Left ventricle myocardium inferior (tissue), 1 donor: Measurements from ENCODE around the gene GPR82. TPM values are rescaled to one million over a fixed set of nuclear protein-coding genes. Genes with fewer than 3 reads are reported as not detected.
"Not testable (repeated sequence)": the region's sequence is repeated elsewhere in the genome, so short reads cannot be mapped to it uniquely, and the experiment has no call there.

ENCODE experiments used
- DNase-seq: peaks from one replicate; pipeline ENCODE4 v3.0.0-alpha.2; 2020
- H3K27ac ChIP-seq: fragments of 200-600 bp; replicated peaks from 2 replicates; pipeline ENCODE4 v1.8.0; 2021
- H3K27me3 ChIP-seq: fragments of 200-600 bp; 2 replicates; pipeline ENCODE4 v1.8.0; 2021; ENCODE audit warnings: low read depth
- H3K36me3 ChIP-seq: fragments of 200-600 bp; 2 replicates; pipeline ENCODE4 v1.8.0; 2021
- H3K4me1 ChIP-seq: fragments of 200-600 bp; 2 replicates; pipeline ENCODE4 v1.8.0; 2021
- H3K4me3 ChIP-seq: fragments of 200-600 bp; 2 replicates; pipeline ENCODE4 v1.8.0; 2021; ENCODE audit warnings: mild to moderate bottlenecking, moderate library complexity
- H3K9me3 ChIP-seq: fragments of 200-600 bp; replicated peaks from 2 replicates; pipeline ENCODE4 v1.8.0; 2021
- intact Hi-C: fragments of 100-400 bp; cut with micrococcal nuclease; formaldehyde crosslinking; loops from one replicate; pipeline ENCODE4 v1.11.0; 2022
- long read RNA-seq: library from polyadenylated mRNA; unstranded; transcript quantifications from one replicate; pipeline ENCODE4 v2.0.0, GENCODE V29; 2021
- total RNA-seq: library from RNA; stranded (reverse); fragmentation: NEBNext Ultra II Directional; extraction: Animal tissue kit (Norgen Biotek cat#: 25700); gene quantifications from one replicate; pipeline ENCODE4 v1.2.1, GENCODE V29; 2021
- TF ChIP-seq, protein P1 (sequence below): fragments of 200-600 bp; IDR thresholded peaks from 2 replicates; pipeline ENCODE4 v1.8.0; 2021; ENCODE audit warnings: antibody characterized with exemption, mild to moderate bottlenecking, borderline replicate concordance
- donor health status: DM: no; HTN: yes; CAD: no; lungs with severe emphysema.

The GPR82 gene, protein sequence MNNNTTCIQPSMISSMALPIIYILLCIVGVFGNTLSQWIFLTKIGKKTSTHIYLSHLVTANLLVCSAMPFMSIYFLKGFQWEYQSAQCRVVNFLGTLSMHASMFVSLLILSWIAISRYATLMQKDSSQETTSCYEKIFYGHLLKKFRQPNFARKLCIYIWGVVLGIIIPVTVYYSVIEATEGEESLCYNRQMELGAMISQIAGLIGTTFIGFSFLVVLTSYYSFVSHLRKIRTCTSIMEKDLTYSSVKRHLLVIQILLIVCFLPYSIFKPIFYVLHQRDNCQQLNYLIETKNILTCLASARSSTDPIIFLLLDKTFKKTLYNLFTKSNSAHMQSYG
- total RNA-seq: 0.19 TPM
- long read RNA-seq: 0 reads

DNA sequence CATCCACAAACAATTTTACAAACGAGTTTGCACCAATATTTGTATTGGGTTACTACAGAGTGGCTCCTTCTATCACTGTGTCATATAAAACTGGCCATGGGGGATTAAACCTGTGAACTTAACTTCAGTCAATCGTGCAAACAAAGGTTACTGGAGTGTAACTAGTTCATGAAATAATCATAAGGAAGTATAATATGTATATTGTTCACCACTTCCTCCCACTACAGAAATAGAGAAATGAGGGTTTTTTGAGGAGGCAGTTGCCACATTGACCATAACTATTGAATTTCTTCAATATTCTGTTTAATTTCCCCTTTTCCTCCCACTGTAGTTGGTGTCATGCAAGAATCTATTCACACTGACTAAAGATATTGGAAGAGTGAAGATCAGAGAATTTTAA, at the start of gene GPR82:
Gene GPR82 (plus strand): TSS at position 356 of the 400 bp plus-strand sequence. CDS start 2,846 bp downstream, outside the sequence.
- no peaks in the 10 kb centered on the region for H3K4me1 ChIP-seq
- no peaks in the 10 kb centered on the region for H3K9me3 ChIP-seq
- H3K27ac ChIP-seq: no peak within 1 kb of the TSS
- no peaks in the 10 kb centered on the region for H3K27me3 ChIP-seq
- no peak for DNase-seq
- intact Hi-C loops: no loop called here
- TF ChIP-seq, protein P1, sequence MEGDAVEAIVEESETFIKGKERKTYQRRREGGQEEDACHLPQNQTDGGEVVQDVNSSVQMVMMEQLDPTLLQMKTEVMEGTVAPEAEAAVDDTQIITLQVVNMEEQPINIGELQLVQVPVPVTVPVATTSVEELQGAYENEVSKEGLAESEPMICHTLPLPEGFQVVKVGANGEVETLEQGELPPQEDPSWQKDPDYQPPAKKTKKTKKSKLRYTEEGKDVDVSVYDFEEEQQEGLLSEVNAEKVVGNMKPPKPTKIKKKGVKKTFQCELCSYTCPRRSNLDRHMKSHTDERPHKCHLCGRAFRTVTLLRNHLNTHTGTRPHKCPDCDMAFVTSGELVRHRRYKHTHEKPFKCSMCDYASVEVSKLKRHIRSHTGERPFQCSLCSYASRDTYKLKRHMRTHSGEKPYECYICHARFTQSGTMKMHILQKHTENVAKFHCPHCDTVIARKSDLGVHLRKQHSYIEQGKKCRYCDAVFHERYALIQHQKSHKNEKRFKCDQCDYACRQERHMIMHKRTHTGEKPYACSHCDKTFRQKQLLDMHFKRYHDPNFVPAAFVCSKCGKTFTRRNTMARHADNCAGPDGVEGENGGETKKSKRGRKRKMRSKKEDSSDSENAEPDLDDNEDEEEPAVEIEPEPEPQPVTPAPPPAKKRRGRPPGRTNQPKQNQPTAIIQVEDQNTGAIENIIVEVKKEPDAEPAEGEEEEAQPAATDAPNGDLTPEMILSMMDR: no peak
- H3K36me3 ChIP-seq: no peaks in the 10 kb centered on the region
- no peak within 1 kb of the TSS for H3K4me3 ChIP-seq

DNA sequence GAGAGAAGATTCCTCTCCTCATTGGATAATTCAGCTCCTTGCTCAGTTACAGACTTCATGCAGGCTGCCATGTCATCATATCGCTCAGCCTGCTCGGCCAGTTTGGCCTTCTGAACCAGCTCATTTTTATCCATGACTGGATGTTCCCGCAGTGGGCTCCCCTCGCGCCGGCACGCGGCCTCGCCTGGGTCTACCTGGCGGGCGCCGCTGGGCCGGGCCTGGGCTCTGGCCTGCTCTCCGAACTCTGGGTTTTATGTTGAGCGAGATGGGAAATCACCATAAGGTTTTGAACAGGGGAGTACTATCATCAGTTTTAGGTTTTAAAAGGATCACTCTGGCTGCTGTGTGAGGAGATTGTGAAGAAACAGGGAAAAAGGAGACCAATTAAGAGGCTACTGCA, 47.6 kb upstream of the GPR82 start:
- intact Hi-C loops, H3K27me3 ChIP-seq, H3K27ac ChIP-seq, H3K4me1 ChIP-seq, H3K36me3 ChIP-seq, H3K9me3 ChIP-seq, H3K4me3 ChIP-seq, DNase-seq: not testable (repeated sequence)

DNA sequence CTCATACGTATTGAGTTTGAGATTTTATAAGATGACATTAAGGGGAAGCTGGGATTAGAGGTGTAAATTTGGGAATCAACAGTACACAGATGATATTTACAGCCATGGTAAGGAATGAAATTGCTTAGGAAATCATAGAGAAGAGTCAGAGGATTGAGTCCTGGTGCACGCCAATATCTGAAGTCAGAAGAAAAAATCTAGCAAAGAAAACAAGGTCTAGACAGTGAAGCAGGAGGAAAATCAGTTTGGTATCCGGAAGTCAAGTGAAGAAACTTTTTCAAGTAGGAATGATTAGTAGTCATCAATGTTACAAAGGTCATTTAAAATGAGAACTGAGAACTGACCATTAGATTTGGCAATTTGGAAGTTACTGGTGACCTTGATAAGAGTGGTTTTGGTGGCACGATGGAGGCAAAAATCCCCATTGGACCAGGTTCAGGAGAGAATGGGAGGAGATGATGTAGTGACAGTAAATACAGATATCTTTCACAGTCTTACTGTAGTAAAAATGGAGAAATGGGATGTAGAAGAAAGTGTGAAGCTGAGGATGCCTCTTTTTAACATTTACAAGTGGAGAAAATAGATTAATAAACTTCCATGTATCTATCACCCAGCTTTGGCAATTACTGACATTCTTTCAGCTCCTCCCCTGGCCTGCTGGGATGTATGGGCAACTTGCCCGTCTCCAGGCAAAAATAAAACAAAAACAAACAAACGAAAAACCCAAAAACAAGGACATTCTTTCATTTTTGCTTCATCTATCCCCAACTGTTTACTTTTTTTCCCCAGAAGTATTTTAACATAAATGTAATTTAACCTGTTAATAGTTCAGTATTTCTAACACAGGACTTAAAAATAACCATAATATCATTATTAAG, 46.6 kb upstream of the GPR82 start:
- no peak overlapping the region for H3K4me3 ChIP-seq
- TF ChIP-seq, protein P1: no peak
- no peak for DNase-seq

DNA sequence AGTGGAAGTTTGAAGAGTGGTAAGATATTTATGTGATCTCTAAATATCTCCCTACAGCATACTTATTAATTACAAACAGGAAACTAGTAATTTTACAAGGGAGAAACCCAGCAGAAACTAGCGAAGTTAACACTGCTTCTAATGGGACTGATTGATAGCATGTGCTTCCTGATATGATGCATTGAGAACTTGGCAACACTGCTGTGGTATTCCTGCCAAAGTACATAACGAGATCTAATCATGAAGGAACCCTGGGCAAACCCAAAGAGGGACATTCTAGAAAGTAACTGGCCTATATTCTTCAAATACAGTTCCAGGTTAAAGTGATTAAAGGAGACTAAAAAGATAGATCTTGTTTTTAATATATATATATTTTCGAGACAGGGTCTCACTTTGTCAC, 39.8 kb upstream of the GPR82 start:
- no peak overlapping the region for H3K4me3 ChIP-seq
- no peaks in the 10 kb centered on the region for H3K4me1 ChIP-seq
- TF ChIP-seq, protein P1: no peak
- H3K36me3 ChIP-seq: no peaks in the 10 kb centered on the region
- H3K27ac ChIP-seq: no peak overlapping the region
- no peaks in the 10 kb centered on the region for H3K9me3 ChIP-seq
- intact Hi-C loops: no loop called here
- DNase-seq: no peak
- H3K27me3 ChIP-seq: no peaks in the 10 kb centered on the region

More for the DNA sequence above, 46.6 kb upstream of the GPR82 start:
- Histone ChIP-seq H3K4me1 (no peaks in the 10 kb centered on the region), H3K9me3 (no peaks in the 10 kb centered on the region), H3K27me3 (no peaks in the 10 kb centered on the region), H3K27ac (peak overlapping the region; percentile 19), H3K36me3 (no peaks in the 10 kb centered on the region)
- intact Hi-C loops: no loop called here

DNA sequence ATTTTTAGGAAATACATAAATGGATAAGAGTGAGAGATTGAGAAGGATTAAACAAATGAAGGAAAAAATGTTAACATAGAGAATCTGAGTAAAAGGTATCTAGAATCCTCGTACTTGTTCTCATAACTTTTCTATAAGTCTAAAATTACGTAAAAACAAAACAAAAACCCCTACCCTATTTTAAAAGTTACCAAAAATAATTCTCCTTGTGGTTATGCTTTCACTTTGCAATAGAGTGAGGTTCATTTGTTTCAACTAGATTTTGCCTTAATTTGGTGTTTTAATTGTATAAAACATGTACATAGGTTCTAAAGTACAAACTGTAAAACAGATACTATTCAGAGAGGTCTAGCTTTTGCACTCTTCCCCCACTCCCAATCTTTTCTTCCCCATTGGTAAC, 39.0 kb upstream of the GPR82 start:
- Histone ChIP-seq H3K4me1 (no peaks in the 10 kb centered on the region), H3K4me3 (no peak overlapping the region), H3K9me3 (no peaks in the 10 kb centered on the region), H3K27ac (no peak overlapping the region), H3K27me3 (no peaks in the 10 kb centered on the region), H3K36me3 (no peaks in the 10 kb centered on the region)
- intact Hi-C loops: no loop called here
- TF ChIP-seq, protein P1: no peak
- no peak for DNase-seq
